T-helper 1 cell treated with Interleukin-12 subunit alpha and Interleukin-12 subunit beta and Interleukin-4 antibody, amounts not matched to agents 30 ng/mL and 1 ng/mL, for 36 hours (primary cell): ENCODE measurements around the gene ADA. TPM values are rescaled to one million over a fixed set of nuclear protein-coding genes. Genes with fewer than 3 reads are reported as not detected.

ENCODE experiments used
- intact Hi-C: fragments of 100-400 bp; cut with micrococcal nuclease; formaldehyde crosslinking; loops from one replicate; pipeline ENCODE4 v1.15.1; 2024
- total RNA-seq: library from RNA; stranded (reverse); gene quantifications from 2 replicates; pipeline ENCODE4 v1.2.3, GENCODE V29; 2022

Gene ADA
- total RNA-seq, 1 donor from 2014 or later, result 105 TPM

DNA sequence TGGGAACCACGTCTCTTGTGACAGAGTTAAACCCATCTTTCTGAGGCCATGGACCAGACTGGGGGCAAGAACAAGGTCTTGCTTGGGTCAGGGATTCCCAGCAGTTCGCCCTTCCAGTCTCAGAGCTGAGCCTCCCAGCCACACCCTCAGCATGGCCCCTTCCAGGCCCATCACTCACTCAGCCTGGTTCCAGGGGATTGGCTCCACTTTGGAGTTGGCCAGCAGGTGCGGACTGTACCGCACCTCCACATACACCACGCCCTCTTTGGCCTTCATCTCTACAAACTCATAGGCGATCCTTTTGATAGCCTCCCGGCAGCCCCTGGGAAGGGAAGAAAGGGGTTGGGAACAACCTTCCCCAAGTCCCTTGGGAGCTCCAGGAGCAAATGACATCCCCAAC lies 25.2 kb downstream of the ADA start:
- intact Hi-C loops, result no loop called here

- intact Hi-C loops, result no loop called here
These were observed 26.1 kb downstream of the ADA start for GRCh38 chr20:44625361-44625760.

DNA sequence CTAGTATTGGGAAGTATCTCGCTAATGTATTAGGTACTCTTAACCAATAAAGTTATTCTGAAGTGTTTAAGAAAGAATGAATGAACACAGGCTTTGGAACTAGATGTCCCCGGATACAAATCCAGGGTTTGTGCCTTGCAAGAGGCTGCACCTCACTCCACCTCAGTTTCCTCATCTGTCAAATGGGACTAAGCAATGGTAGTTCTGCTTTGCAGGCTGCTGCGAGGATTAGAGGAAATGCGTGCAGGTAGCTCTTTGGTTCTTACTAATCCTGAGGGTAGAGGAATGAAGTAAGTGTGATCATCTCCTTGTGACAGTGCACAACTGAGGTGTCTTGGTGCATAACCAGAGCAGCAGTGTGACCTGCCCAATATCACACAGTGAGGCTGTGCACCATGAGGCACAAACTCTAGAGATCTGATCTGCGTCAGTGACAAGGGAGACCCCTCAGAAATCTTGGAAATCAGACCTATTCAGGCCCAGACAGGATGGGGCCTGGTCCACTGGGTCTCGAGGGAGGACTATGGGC lies 26.7 kb downstream of the ADA start:
- intact Hi-C loops, result no loop called here

- intact Hi-C loops, result no loop called here
These were observed 27.3 kb downstream of the ADA start for GRCh38 chr20:44624152-44624551.

GRCh38 chr20:44622501-44623270 lies 28.8 kb downstream of the ADA start:
- intact Hi-C loops, result no loop called here

- intact Hi-C loops, result no loop called here
These were observed 29.6 kb downstream of the ADA start for GRCh38 chr20:44621939-44622338.

- intact Hi-C loops, result no loop called here
These were observed 30.2 kb downstream of the ADA start for GRCh38 chr20:44621325-44621724.

- intact Hi-C loops, result no loop called here
These were observed 31.5 kb downstream of the ADA start for GRCh38 chr20:44620030-44620429.

- intact Hi-C loops, result loop anchor here (2.0 kb wide), 1 partner anchor 114 kb away; no protein-coding TSS in a partner anchor
These were observed 32.2 kb downstream of the ADA start for GRCh38 chr20:44619294-44619693.

- intact Hi-C loops, result loop anchor here (2.0 kb wide), 1 partner anchor 114 kb away; no protein-coding TSS in a partner anchor
These were observed 33.2 kb downstream of the ADA start for GRCh38 chr20:44618318-44618731.

- intact Hi-C loops, result no loop called here
These were observed 34.9 kb downstream of the ADA start for GRCh38 chr20:44616604-44616964.

DNA sequence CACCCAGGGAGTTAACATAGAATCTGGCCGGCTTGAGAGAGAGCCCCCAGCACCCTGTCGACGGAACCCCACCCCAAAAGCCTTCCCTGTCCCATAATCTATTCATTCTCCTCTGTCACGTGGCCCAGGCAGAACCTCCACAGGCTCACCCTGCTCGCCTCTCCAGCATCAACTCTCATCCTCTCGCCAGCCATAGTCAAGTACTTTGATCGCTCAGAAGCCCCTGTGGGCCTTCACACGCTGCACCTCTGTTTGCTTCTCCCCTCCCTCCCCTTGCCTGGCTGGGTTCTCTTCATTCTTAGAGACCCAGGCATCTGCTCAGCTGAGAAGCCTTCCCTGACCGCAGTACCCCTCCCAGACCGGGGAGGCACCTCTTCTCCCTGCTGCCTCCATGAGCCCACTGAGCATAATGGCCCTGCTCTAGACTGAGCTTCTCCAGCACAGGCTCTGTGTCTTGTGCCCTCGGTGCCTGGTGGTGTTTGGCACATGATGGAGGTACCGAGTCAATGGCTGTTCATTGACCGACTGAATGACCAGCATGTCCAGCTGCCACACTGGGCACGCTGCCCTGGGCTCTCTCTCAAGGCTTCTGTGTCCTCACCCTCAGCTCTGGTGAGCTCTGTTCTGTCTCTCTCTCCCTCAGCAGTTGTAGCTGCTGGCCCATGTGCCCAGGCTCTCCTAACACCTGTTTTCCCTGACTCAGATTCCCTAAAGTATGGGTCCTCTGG lies 35.5 kb downstream of the ADA start:
- intact Hi-C loops, result no loop called here

- intact Hi-C loops, result no loop called here
These were observed 36.2 kb downstream of the ADA start for GRCh38 chr20:44615169-44615791.

DNA sequence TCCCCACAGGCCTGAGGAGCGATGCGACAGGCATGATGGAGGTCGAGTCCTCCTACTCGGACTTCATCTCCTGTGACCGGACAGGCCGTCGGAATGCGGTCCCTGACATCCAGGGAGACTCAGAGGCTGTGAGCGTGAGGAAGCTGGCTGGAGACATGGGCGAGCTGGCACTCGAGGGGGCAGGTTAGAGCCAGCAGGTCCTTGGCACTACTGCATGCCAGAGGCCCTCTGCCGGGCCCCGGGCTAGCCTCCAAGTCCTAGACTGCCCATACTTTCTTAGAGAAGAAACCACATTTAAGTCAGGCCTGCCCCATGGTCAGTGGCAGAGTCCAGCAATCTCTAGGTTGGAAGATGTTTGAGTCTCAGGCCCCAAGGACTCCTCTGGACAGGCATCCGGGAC lies 37.0 kb downstream of the ADA start:
- intact Hi-C loops, result loop anchor here (5.0 kb wide), 1 partner anchor 497 kb away; no protein-coding TSS in a partner anchor

DNA sequence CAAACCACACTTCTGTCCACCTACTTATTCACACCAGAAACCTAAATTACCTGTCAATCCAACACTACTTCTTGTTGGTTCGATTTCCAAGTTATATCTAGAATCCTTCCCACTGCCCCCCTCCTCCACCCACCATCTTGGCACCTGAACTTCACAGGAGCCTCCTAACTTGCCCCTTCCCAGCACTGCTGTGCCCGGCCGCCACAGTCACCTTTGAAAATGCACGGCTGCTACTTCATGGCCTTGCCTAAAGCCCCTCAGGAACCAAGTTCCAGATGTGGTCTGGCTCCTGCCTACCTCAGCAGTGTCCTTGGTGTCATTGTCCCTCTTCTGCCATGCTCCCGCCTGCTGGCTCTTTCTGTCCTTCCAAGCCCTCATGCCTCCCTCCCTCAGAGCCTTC lies 37.9 kb downstream of the ADA start:
- intact Hi-C loops, result loop anchor here (5.0 kb wide), 1 partner anchor 496 kb away; no protein-coding TSS in a partner anchor

- intact Hi-C loops, result loop anchor here (1.0 to 5.0 kb wide), 9 partner anchors 33 to 493 kb away; partner anchors contain the start of genes SERINC3 and TTPAL
These were observed 41.1 kb downstream of the ADA start for GRCh38 chr20:44610313-44610962.

DNA sequence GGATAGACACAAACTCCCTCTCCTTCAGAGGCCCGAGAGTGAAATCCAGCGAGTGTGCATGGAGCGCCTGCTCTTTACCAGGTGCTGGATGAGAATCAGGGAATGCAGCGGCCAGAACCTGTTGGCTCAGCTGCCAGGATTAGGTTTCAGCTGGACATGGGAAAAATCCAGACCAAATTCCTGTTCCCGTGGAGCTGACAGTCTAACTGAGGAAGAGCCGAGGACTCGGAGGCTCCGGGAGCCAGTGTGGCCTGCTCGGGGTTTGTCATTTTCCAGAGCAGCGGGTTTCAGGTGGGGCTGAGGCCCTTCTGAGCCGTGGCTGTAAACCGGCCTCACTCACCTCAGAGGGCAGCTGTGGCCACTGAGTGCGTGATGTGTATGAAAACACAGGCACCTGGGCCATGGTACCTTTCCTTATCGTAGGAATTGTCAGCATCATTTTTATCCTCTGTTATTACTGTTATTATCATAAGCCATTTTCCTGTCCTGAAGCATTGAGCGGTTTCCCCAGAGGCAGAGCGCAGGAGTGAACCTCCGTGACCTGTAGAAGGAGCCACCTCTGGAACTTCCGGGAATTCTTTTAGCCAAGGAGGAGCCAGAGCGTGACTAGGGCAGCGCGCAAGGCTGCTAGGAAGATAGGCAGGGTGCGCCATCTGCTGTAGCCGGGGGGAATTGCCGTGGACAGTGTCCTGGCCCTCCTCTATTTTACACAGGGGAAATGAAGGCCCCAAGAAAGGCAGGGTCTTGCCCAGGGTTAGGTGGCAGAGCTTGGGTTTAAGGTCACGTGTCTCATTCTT lies 41.8 kb downstream of the ADA start:
- intact Hi-C loops, result loop anchor here (1.0 to 5.0 kb wide), 9 partner anchors 33 to 492 kb away; partner anchors contain the start of genes SERINC3 and TTPAL

- intact Hi-C loops, result no loop called here
These were observed 42.4 kb downstream of the ADA start for GRCh38 chr20:44609006-44609515.

GRCh38 chr20:44606725-44607441 lies 44.6 kb downstream of the ADA start:
- intact Hi-C loops, result no loop called here
